Measurements from ENCODE around the gene TMEM238.

DNA sequence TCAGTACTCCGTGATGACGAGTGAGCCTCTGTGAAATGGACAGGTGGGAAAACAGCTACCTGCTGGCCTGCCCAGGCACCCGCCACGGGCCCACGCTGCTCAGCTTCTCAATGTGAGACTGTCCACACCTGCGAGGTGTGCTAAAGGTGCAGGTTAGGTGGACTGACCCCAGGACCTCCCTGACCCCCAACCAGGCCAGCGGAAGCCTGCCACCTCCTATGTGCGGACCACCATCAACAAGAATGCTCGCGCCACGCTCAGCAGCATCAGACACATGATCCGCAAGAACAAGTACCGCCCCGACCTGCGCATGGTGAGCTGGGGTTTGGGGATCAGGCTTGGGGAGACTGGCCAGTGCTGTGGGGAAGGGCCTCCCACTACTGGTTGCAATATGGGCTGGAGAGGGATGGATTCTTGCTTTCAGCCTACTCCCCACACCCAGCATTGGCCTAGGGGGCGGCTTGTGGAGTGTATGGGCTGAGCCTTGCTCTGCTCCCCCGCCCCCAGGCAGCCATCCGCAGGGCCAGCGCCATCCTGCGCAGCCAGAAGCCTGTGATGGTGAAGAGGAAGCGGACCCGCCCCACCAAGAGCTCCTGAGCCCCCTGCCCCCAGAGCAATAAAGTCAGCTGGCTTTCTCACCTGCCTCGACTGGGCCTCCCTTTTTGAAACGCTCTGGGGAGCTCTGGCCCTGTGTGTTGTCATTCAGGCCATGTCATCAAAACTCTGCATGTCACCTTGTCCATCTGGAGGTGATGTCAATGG is 3.8 kb upstream of the TMEM238 start:
- TF ChIP-seq CTCF (IDR thresholded peaks at IDR 0.05) (no peak), POLR2AphosphoS5 (IDR thresholded peaks at IDR 0.05; ENCODE audit: insufficient read depth in 1 of 2, low read depth in 1 of 2) (no peak), POLR2A (IDR thresholded peaks at IDR 0.05) (no peak)
